DMS79 treated with DMSO at 0.1 percent for 48 hours (cell line): ENCODE results near the gene DNAH3.
"Not testable (repeated sequence)": the region's sequence is repeated elsewhere in the genome, so short reads cannot be mapped to it uniquely, and the experiment has no call there.

Source experiments
- DNase-seq: peaks from one replicate; lab custom pipeline; 2025; lab: John Stamatoyannopoulos, UW

DNAH3 gene

GRCh38 chr16:21167360-21167759, 16.7 kb upstream of the DNAH3 start:
- no peak for DNase-seq

DNA sequence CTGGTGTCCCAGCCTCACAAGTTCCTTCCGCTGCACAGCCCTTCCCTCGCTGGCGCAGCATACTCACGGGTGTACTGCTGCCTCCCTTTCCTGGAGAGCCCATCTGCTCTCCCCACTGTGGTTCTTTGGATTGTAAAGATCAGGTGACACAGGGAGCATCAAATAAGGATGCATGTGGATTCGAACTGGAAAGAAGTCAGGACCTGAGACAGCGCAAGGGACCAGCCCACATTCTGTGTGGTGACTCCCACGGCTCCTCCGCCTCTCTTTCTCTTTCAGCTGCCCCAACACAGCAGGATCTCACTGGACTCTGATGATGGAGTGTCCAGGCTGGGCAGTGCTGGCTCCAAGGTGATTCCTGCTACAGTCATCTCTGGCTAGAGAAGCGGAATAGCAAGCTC, 15.9 kb upstream of the DNAH3 start:
- no peak for DNase-seq

DNA sequence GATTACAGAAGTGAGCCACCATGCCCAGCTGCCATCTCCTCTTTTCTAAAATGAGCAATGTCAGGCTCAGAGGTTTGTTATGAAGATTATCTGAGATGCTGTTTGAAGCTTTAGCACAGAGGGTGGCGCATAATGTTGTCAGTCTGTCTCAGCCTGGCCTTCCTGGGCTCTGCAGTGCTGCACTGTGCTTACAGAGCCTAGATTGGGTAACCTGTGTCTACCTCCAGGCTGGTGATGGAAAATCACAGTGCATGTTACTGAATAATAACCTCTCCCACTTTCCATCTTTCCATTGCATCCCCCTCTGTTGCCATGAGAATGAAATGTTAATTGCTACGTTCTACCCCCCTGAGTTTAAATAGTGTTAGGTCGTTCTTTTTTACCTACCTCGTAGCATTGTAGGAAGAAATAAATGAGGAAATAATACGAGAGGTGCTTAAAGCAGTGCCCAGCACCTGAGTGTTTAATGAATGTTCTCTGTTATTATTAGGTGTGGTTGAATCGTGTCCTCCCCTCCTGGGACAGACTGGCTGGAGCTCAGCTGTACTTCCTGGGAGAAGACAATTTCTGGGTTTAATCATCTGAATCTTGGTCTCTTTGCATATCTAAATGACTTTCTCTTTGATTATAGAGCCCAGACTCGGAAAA, 14.0 kb upstream of the DNAH3 start:
- no peak for DNase-seq

- no peak for DNase-seq
Measured at GRCh38 chr16:21163576-21163975, 12.9 kb upstream of the DNAH3 start.

DNA sequence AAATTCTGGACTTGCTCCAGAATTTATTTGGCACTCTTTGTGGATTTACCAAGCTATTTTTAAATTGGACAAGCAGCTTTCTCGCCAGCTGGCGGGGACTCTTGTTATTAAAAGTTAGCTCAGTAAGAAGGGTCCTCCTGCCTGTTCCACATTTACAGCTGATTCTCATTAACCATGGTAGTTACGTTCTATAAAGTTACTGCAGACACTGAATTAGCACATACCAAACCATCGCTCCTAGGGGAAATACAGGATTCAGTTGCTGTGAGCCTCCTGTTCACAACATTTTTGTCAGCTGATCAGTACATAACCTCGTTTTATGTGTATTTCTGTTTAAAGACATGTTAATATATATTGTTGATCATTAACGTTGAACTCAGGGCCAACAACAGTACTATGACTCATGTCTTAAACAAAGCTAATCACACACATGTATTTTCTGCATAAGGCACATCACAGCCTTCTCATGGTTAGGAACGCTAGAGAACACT, 12.1 kb upstream of the DNAH3 start:
- peak; percentile 14 for DNase-seq

DNA sequence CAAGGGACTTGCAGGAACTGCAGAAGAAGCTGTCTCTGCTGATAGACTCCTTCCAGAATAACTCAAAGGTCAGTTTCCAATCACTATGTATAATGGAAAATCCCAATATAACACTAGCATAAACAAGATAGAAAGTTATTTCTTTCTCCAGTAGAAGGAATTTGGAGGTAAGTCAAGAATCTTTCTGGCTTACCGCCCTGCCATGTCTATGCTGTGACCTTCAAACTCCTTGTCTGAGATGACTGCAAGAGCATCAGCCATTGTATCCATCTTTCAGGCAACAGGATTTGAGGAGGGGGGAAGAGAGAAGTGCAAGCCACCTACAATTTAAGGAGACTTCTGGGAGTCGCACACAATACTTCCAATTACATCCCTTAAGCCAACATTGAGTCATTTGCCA, 10.6 kb upstream of the DNAH3 start:
- no peak for DNase-seq

DNA sequence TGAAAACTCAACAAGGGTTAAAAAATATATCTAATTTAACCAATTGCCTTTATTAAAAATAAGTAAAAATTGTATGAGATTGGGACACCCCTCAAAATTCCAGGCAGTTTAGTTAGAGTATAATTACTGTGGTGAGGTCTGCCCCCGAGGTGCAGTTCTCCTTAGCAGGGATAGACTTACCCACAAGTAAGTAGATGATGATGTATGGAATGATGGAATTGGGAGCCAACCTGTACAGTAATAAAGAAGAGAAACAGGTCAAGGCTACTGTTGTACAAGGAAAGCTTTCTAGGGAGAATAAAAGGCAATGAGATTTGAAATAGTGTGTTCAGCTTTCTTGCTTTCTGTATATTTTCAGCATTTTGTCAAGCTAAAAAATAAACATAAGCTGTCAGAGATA, 9.6 kb upstream of the DNAH3 start:
- DNase-seq: no peak

GRCh38 chr16:21159281-21159951, 8.8 kb upstream of the DNAH3 start:
- peak; percentile 28 for DNase-seq

GRCh38 chr16:21158208-21159110, 7.8 kb upstream of the DNAH3 start, which contains the start of gene LDAF1:
LDAF1 (plus strand) TSS chr16:21158674; CDS start chr16:21161183, 2,509 bp downstream.
- peak; percentile 48 for DNase-seq

GRCh38 chr16:21157632-21158031, 7.0 kb upstream of the DNAH3 start:
- no peak for DNase-seq

DNA sequence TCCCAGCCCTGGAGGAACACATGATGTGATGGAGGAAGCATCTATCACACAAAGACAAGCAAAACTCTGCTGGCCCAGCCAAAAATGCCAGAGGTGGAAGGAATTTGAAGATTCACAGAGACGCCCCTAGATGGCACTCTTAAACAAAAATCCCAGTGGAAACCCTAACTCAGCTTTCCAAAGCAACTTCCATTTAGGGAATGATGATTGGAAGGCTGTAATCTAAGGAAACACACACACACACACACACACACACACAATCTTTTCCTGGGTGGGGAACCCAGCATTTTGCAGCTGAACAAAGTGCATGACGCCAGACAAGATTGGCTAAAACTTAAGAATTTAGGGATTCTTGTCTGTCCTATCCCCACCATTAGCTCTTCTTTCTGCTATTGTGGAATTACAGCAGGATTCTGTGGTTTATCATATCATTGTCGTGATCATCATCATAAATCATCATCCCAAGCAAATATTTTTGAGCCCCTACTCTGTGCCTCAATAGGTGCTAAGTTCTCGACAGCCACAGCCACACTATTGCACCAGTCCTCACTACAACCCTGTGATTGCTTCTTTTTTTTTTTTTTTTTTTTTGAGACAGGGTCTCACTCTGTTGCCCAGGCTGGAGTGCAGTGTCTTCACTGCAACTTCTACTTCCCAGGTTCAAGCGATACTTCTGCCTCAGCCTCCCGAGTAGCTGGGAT, 6.3 kb upstream of the DNAH3 start:
- peak; percentile 69 for DNase-seq

- not testable (repeated sequence) for DNase-seq
Measured at GRCh38 chr16:21156011-21156410, 5.4 kb upstream of the DNAH3 start.

- DNase-seq: not testable (repeated sequence)
Measured at GRCh38 chr16:21153124-21153729, 2.6 kb upstream of the DNAH3 start.

DNA sequence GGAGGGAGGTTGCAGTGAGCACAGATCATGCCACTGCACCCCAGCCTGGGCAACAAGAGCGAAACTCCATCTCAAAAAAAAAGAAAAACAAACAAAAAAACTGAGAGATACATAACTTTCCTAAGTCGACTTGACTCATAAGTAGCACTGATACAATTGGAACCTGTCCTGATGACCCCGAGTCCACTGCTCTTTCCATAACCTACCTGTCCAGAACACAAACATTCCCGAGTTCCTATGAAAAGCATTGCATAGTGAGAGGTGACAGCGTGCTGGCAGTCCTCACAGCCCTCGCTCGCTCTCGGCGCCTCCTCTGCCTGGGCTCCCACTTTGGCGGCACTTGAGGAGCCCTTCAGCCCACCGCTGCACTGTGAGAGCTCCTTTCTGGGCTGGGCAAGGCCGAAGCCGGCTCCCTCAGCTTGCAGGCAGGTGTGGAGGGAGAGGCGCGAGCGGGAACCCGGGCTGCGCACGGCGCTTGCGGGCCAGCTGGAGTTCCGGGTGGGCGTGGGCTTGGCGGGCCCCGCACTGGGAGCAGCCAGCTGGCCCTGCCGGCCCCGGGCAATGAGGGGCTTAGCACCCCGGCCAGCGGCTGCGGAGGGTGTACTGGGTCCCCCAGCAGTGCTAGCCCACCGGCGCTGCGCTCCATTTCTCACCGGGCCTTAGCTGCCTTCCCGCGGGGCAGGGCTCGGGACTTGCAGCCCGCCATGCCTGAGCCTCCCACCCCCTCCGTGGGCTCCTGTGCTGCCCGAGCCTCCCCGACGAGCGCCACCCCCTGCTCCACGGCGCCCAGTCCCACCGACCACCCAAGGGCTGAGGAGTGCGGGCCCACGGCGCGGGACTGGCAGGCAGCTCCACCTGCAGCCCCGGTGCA, 1.7 kb upstream of the DNAH3 start:
- DNase-seq: peak; percentile 42

GRCh38 chr16:21145738-21146137, 4.9 kb downstream of the DNAH3 start:
- DNase-seq: peak; percentile 83

- no peak for DNase-seq
Measured at GRCh38 chr16:21134053-21134452, 16.6 kb downstream of the DNAH3 start.

DNA sequence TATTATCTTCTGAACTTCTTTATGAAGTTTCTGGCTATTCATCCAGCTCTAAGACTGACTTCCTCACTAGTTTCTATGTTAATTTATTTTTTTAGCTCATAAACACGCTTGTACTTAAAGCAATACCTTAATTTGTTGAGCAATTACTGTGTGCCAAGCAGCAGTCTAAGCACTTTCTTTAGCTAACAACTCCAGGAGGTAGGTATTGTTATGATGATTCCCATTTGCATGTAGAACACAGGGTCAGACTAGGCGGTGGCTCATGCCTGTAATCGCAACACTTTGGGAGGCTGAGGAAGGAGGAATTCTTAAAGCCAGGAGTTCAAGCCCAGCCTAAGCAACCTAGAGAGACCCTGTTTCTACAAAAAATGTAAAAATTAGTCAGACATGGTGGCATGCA, 19.8 kb downstream of the DNAH3 start:
- no peak for DNase-seq

DNA sequence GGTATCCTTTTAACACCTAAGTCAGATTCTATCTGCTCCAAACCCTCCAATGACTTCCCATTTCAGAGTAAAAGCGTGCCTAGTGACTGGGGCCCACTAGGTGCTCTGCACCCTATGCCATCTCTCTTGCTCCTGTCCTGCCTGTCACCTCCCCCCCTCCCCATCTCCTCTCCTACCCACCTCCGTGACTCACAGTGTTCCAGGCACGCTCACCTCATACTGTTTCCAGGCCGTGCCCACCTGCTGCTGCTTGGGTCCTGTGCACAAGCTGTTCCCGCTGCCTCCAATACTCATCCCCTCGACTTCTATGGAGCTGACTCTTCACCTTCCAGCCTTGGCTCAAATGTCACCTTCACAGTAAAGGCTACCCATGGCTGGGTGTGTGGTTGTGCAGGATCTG, 21.7 kb downstream of the DNAH3 start:
- no peak for DNase-seq

DNA sequence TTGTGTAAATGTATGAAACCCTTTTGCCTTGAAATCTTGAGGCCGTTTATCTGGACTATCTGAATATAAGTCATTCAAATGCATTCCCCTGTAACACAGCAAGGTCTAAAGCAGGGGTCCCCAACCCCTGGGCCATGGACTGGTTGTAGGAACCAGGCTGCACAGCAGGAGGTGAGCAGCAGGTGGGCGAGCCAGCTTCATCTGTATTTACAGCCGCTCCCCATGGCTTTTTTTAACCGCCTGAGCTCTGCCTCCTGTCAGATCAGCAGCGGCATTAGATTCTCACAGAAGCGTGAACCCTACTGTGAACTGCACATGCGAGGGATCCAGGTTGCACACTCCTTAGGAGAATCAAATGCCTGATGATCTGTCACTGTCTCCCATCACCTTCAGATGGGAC, 24.1 kb downstream of the DNAH3 start:
- no peak for DNase-seq

DNA sequence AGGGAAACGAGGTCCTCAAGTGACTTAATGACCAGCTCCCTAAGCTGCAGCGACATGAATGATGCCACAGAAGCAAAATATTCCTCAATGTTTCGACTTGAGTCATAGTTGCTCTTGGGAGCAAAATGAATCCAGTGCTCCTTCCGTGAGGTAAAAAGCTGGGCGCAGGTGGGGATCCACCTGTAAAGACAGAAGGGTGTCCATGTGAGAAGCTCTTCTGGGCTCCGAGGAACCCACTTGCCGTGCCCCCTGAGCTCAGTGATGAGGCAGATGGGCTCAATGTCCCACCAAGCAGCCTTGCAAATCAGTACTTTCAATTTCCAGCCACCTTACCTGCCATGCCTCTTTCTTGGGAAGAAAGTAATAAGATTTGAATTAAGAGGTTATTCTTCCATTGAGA, 25.5 kb downstream of the DNAH3 start:
- DNase-seq: no peak
